Measurements from ENCODE around the gene RFX8. TPM values are rescaled to one million over a fixed set of nuclear protein-coding genes. Genes with fewer than 3 reads are reported as not detected.

The RFX8 gene
- total RNA-seq, 1 experiment from 2014 or later = not detected

DNA sequence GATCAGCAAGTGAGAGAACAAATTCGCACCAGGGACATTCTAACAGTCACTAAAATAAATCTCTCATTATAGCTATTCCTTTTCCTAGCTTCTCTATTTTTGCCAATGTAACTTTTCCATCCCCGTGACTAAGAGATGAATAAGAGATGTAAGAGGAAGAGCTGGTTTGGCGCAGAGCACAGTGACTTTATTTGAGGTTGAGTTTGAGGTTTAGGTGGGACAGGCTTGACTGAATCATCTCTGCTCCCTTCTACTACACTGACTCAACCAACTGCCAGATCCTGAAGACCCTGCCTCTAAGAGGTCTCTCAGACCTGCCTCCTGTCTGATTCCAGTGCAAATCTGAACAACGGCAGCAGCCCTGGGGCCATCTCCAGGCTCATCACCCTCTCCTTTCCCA, 28.0 kb downstream of the RFX8 start:
- no peaks in the 10 kb centered on the region for H3K36me3 ChIP-seq (ENCODE audit: control insufficient read depth, insufficient read depth, low read length)
- intact Hi-C loops (cut with micrococcal nuclease; ENCODE audit: unreplicated experiment) = no loop called here
- ChIA-PET POLR2A (no interaction called here), CTCF (no interaction called here)
- TF ChIP-seq, protein P1, sequence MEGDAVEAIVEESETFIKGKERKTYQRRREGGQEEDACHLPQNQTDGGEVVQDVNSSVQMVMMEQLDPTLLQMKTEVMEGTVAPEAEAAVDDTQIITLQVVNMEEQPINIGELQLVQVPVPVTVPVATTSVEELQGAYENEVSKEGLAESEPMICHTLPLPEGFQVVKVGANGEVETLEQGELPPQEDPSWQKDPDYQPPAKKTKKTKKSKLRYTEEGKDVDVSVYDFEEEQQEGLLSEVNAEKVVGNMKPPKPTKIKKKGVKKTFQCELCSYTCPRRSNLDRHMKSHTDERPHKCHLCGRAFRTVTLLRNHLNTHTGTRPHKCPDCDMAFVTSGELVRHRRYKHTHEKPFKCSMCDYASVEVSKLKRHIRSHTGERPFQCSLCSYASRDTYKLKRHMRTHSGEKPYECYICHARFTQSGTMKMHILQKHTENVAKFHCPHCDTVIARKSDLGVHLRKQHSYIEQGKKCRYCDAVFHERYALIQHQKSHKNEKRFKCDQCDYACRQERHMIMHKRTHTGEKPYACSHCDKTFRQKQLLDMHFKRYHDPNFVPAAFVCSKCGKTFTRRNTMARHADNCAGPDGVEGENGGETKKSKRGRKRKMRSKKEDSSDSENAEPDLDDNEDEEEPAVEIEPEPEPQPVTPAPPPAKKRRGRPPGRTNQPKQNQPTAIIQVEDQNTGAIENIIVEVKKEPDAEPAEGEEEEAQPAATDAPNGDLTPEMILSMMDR (IDR thresholded peaks at IDR 0.05; ENCODE audit: insufficient read depth in 1 of 2, low read depth in 1 of 2, low read length in 1 of 2, severe bottlenecking in 1 of 2, unreplicated experiment in 1 of 2) = no peak
- Mint-ChIP-seq H3K9me3 (ENCODE audit: unreplicated experiment) (peaks cover 17% of the 10 kb centered on the region), H3K36me3 (ENCODE audit: insufficient read depth, unreplicated experiment) (no peaks in the 10 kb centered on the region), H3K27me3 (ENCODE audit: insufficient read depth, unreplicated experiment) (no peaks in the 10 kb centered on the region), H3K4me3 (ENCODE audit: unreplicated experiment) (no peak overlapping the region), H3K27ac (ENCODE audit: unreplicated experiment) (no peak overlapping the region), H3K4me1 (ENCODE audit: low read depth, unreplicated experiment) (no peaks in the 10 kb centered on the region)
- no peak overlapping the region for H3K4me3 ChIP-seq (ENCODE audit: low read depth, low read length)
- no peaks in the 10 kb centered on the region for H3K9me3 ChIP-seq
- no peaks in the 10 kb centered on the region for H3K27me3 ChIP-seq (replicated peaks; ENCODE audit: control insufficient read depth, insufficient read depth, low read length)
- DNase-seq = no peak
- peaks cover 7% of the 10 kb centered on the region; the same call in 1 of the 2 replicates for H3K4me1 ChIP-seq
- BruUV-seq (replicated peaks) = no TSS peak

DNA sequence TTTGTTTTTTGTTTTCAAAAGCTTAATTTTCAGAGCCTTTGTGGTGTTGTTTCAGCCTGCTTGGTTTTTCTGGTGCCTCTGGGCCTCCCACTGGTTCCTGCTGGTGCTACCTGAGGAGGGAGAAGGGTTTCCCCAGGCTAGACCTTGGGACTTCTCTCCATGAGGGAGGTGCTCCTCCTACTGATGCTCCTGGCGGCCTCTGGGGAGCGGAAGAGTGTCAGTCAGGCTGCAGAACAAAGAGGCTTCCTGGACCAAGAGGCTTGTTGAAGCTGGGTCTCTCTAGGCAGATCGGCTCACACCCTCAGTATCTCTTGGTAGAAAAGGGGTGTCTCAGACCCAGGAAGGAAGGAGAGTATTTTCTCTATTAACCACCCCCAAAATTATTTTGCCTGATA, 32.2 kb downstream of the RFX8 start:
- no peaks in the 10 kb centered on the region for H3K36me3 ChIP-seq (ENCODE audit: control insufficient read depth, insufficient read depth, low read length)
- H3K36me3 Mint-ChIP-seq (ENCODE audit: insufficient read depth, unreplicated experiment) = no peaks in the 10 kb centered on the region
- H3K27me3 ChIP-seq (replicated peaks; ENCODE audit: control insufficient read depth, insufficient read depth, low read length) = no peaks in the 10 kb centered on the region
- no peak overlapping the region for H3K4me3 ChIP-seq (ENCODE audit: low read depth, low read length)
- no peaks in the 10 kb centered on the region for H3K4me1 Mint-ChIP-seq (ENCODE audit: low read depth, unreplicated experiment)
- ChIA-PET CTCF (no interaction called here), POLR2A (no interaction called here)
- no peak overlapping the region for H3K27ac Mint-ChIP-seq (ENCODE audit: unreplicated experiment)
- no TSS peak for BruUV-seq (replicated peaks)
- H3K4me3 Mint-ChIP-seq (ENCODE audit: unreplicated experiment) = no peak overlapping the region
- TF ChIP-seq, protein P1 (IDR thresholded peaks at IDR 0.05; ENCODE audit: insufficient read depth in 1 of 2, low read depth in 1 of 2, low read length in 1 of 2, severe bottlenecking in 1 of 2, unreplicated experiment in 1 of 2) = no peak
- intact Hi-C loops (cut with micrococcal nuclease; ENCODE audit: unreplicated experiment) = no loop called here
- H3K27me3 Mint-ChIP-seq (ENCODE audit: insufficient read depth, unreplicated experiment) = no peaks in the 10 kb centered on the region
- H3K9me3 ChIP-seq = no peaks in the 10 kb centered on the region
- DNase-seq = peak in 1 of 2 experiments; percentile 25
- H3K4me1 ChIP-seq = no peaks in the 10 kb centered on the region
- no peaks in the 10 kb centered on the region for H3K9me3 Mint-ChIP-seq (ENCODE audit: unreplicated experiment)

DNA sequence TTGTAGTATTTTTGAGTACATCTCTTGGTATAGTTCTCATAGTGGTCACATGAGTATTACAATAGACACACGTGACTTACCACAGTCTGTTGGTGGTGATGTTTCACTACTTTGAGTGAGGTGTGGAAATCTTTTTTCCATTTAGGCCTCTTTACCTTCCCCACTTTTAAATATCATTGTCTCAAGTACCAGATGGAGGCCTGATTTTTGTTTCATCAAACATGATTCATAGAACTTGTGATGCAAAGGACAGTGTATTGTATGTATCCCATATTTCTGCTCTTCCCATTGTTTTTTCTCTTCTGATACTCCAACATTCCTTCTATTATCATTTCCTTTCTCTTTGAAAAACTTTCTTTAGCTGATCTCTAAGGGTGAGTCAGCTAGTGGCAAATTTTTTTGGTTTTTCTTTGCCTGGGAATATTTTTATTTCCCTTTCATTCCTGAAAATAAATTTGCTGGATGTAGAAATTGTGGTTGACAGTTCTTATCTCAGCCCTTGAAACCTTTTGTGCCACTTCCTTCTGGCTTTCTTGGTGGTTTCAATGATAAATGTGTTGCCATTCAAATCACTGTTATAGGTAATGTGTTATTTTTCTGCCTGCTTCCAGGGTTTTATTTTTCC, 32.8 kb downstream of the RFX8 start:
- Histone ChIP-seq H3K9me3 (no peaks in the 10 kb centered on the region), H3K4me3 (ENCODE audit: low read depth, low read length) (no peak overlapping the region), H3K4me1 (no peaks in the 10 kb centered on the region), H3K36me3 (ENCODE audit: control insufficient read depth, insufficient read depth, low read length) (no peaks in the 10 kb centered on the region), H3K27me3 (replicated peaks; ENCODE audit: control insufficient read depth, insufficient read depth, low read length) (no peaks in the 10 kb centered on the region)
- Mint-ChIP-seq H3K9me3 (ENCODE audit: unreplicated experiment) (no peaks in the 10 kb centered on the region), H3K4me1 (ENCODE audit: low read depth, unreplicated experiment) (no peaks in the 10 kb centered on the region), H3K36me3 (ENCODE audit: insufficient read depth, unreplicated experiment) (no peaks in the 10 kb centered on the region), H3K4me3 (ENCODE audit: unreplicated experiment) (no peak overlapping the region), H3K27ac (ENCODE audit: unreplicated experiment) (no peak overlapping the region), H3K27me3 (ENCODE audit: insufficient read depth, unreplicated experiment) (no peaks in the 10 kb centered on the region)
- POLR2A ChIA-PET = no interaction called here
- intact Hi-C loops (cut with micrococcal nuclease; ENCODE audit: unreplicated experiment) = no loop called here
- no peak for DNase-seq
- TF ChIP-seq, protein P1 (IDR thresholded peaks at IDR 0.05; ENCODE audit: insufficient read depth in 1 of 2, low read depth in 1 of 2, low read length in 1 of 2, severe bottlenecking in 1 of 2, unreplicated experiment in 1 of 2) = no peak
- CTCF ChIA-PET = no interaction called here
- BruUV-seq (replicated peaks) = no TSS peak
